ENCODE results near the gene NLK. TPM values are rescaled to one million over a fixed set of nuclear protein-coding genes. Genes with fewer than 3 reads are reported as not detected.
A peak's percentile ranks its signal among the peaks of the same experiment; 100 is the strongest.

The NLK gene
- total RNA-seq, 1 experiment from 2014 or later, result 14.9 TPM

- H3K79me2 ChIP-seq (ENCODE audit: low read length), result no peaks in the 10 kb centered on the region
- H3K9ac ChIP-seq (ENCODE audit: low read length), result no peak overlapping the region
- DNase-seq (no peak), ATAC-seq (no peak)
- POLR2A ChIA-PET (ENCODE audit: unreplicated experiment), result no interaction called here
- intact Hi-C loops (cut with micrococcal nuclease), result no loop called here
- no TSS peak for BruUV-seq (replicated peaks)
- no peaks in the 10 kb centered on the region; the same call in 1 of the 2 replicates for H3K36me3 ChIP-seq (ENCODE audit: low read depth, low read length)
- H3K4me1 ChIP-seq (ENCODE audit: insufficient read depth, low read length), result peaks cover 12% of the 10 kb centered on the region
- H3K9me2 ChIP-seq (replicated peaks; ENCODE audit: low read length), result no peaks in the 10 kb centered on the region
- H3K9me3 ChIP-seq (ENCODE audit: low read length), result no peaks in the 10 kb centered on the region
- TF ChIP-seq EZH2 (IDR thresholded peaks at IDR 0.05; ENCODE audit: low read length, unreplicated experiment), result no peak
- no peak for TF ChIP-seq EZH2phosphoT487 (IDR thresholded peaks at IDR 0.05; ENCODE audit: borderline replicate concordance, low read length)
- no peak for TF ChIP-seq CTCF (conservative IDR thresholded peaks at IDR 0.05; ENCODE audit: low read depth, low read length)
- H3K4me3 ChIP-seq (ENCODE audit: low read length), result no peak overlapping the region
- H3K27ac ChIP-seq (ENCODE audit: low read length), result no peak overlapping the region
- H3K27me3 ChIP-seq (ENCODE audit: low read length), result no peaks in the 10 kb centered on the region
- H4K20me1 ChIP-seq (ENCODE audit: low read length), result no peaks in the 10 kb centered on the region
- H3K4me2 ChIP-seq (ENCODE audit: low read length), result no peak overlapping the region
- CTCF ChIA-PET, result interaction anchor here (0.6 kb wide), 1 partner anchor 67 kb away, joined by 9 read pairs; no protein-coding TSS in a partner anchor
- H3F3A ChIP-seq (ENCODE audit: low read length, unreplicated experiment), result no peaks in the 10 kb centered on the region
- H2AFZ ChIP-seq (ENCODE audit: low read length), result no peak overlapping the region
Measured at GRCh38 chr17:28130472-28130871, 88.0 kb downstream of the NLK start.

- H3K4me2 ChIP-seq (ENCODE audit: low read length), result no peak overlapping the region
- DNase-seq (no peak), ATAC-seq (no peak)
- peaks cover 12% of the 10 kb centered on the region for H3K4me1 ChIP-seq (ENCODE audit: insufficient read depth, low read length)
- H3K36me3 ChIP-seq (ENCODE audit: low read depth, low read length), result no peaks in the 10 kb centered on the region; the same call in 1 of the 2 replicates
- intact Hi-C loops (cut with micrococcal nuclease), result no loop called here
- H3K27me3 ChIP-seq (ENCODE audit: low read length), result no peaks in the 10 kb centered on the region
- no peak for TF ChIP-seq CTCF (conservative IDR thresholded peaks at IDR 0.05; ENCODE audit: low read depth, low read length)
- no peak for TF ChIP-seq EZH2phosphoT487 (IDR thresholded peaks at IDR 0.05; ENCODE audit: borderline replicate concordance, low read length)
- TF ChIP-seq EZH2 (IDR thresholded peaks at IDR 0.05; ENCODE audit: low read length, unreplicated experiment), result no peak
- H3K27ac ChIP-seq (ENCODE audit: low read length), result no peak overlapping the region
- no peaks in the 10 kb centered on the region for H3K79me2 ChIP-seq (ENCODE audit: low read length)
- no peak overlapping the region for H3K9ac ChIP-seq (ENCODE audit: low read length)
- no peaks in the 10 kb centered on the region for H3F3A ChIP-seq (ENCODE audit: low read length, unreplicated experiment)
- no peak overlapping the region for H2AFZ ChIP-seq (ENCODE audit: low read length)
- CTCF ChIA-PET, result interaction anchor here (0.6 kb wide), 1 partner anchor 51 kb away, joined by 4 read pairs; no protein-coding TSS in a partner anchor
- no peaks in the 10 kb centered on the region for H4K20me1 ChIP-seq (ENCODE audit: low read length)
- H3K9me2 ChIP-seq (replicated peaks; ENCODE audit: low read length), result no peaks in the 10 kb centered on the region
- POLR2A ChIA-PET (ENCODE audit: unreplicated experiment), result no interaction called here
- BruUV-seq (replicated peaks), result no TSS peak
- H3K9me3 ChIP-seq (ENCODE audit: low read length), result no peaks in the 10 kb centered on the region
- H3K4me3 ChIP-seq (ENCODE audit: low read length), result no peak overlapping the region
Measured at GRCh38 chr17:28131599-28131998, 89.1 kb downstream of the NLK start.

- BruUV-seq (replicated peaks), result no TSS peak
- Histone ChIP-seq H3K36me3 (ENCODE audit: low read depth, low read length) (no peaks in the 10 kb centered on the region; the same call in 1 of the 2 replicates), H3K27me3 (ENCODE audit: low read length) (no peaks in the 10 kb centered on the region), H4K20me1 (ENCODE audit: low read length) (no peaks in the 10 kb centered on the region), H3K9ac (ENCODE audit: low read length) (no peak overlapping the region), H3K9me3 (ENCODE audit: low read length) (no peaks in the 10 kb centered on the region), H3F3A (ENCODE audit: low read length, unreplicated experiment) (no peaks in the 10 kb centered on the region), H2AFZ (ENCODE audit: low read length) (no peak overlapping the region), H3K79me2 (ENCODE audit: low read length) (no peaks in the 10 kb centered on the region), H3K9me2 (replicated peaks; ENCODE audit: low read length) (no peaks in the 10 kb centered on the region), H3K4me2 (ENCODE audit: low read length) (0 out of 2 replicates have a peak overlapping the region, but pooled peaks have one; percentile 1), H3K4me1 (ENCODE audit: insufficient read depth, low read length) (peaks cover 12% of the 10 kb centered on the region), H3K4me3 (ENCODE audit: low read length) (no peak overlapping the region), H3K27ac (ENCODE audit: low read length) (peak overlapping the region; percentile 68)
- ChIA-PET POLR2A (ENCODE audit: unreplicated experiment) (interaction anchor here (0.6 kb wide), 1 partner anchor 57 kb away, joined by 3 read pairs; no protein-coding TSS in a partner anchor), CTCF (no interaction called here)
- peak; percentile 66 for DNase-seq
- intact Hi-C loops (cut with micrococcal nuclease), result no loop called here
- ATAC-seq, result peak; percentile 68
- TF ChIP-seq CTCF (conservative IDR thresholded peaks at IDR 0.05; ENCODE audit: low read depth, low read length), result no peak
- TF ChIP-seq EZH2 (IDR thresholded peaks at IDR 0.05; ENCODE audit: low read length, unreplicated experiment), result no peak
- TF ChIP-seq EZH2phosphoT487 (IDR thresholded peaks at IDR 0.05; ENCODE audit: borderline replicate concordance, low read length), result no peak
Measured at GRCh38 chr17:28133562-28133970, 91.1 kb downstream of the NLK start.
